Stimulated activated CD4-positive, alpha-beta T cell treated with anti-CD3 and anti-CD28 coated beads, Interleukin-1b, Interleukin-23, amount 100 ng/mL, for 1 hour (primary cell): ENCODE measurements around the gene HYDIN.

Experiments
- DNase-seq, 2 donors: peaks; one replicate each; pipeline ENCODE4 v3.0.0-alpha.2; 2020; ENCODE audit warnings: low read depth in 2 of 2

Gene HYDIN

DNA sequence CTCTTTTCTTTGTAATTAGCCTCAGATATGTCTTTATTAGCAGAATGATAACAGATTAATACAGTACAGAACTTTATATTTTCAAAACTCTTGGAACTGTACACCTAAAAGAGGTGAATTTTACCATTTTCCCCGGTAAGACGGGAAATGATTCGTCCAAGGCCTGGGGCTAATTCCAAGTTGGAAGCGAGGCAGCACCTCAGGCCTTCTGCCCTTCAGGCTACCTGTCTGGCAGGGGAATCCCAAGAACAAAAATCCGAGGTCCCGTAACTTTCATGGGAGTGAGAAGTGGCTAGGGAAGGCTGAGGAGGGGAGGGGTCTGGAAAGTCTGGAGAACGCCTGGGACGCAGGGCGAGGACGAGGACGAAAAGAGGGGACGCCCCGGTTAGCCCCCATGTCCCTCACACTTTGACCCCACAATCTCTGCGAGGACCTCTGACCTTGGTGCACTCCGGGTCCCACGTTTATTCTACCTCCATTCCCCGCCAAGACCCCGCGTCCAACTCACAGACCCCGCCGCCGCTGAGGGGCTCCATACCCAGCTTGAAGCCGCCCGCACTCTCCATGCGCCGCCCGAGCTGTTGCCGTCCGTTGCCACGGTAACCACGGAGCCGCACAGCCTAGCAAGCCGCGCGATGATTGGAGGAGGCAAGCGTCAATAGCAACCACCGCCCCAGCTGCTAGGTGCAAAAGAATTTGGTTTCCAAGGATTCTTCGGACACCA is at the start of gene HYDIN:
HYDIN (minus strand) TSS at position 601 of the 724 bp plus-strand sequence. CDS start 43,827 bp downstream, outside the sequence.
- DNase-seq = no peak

DNA sequence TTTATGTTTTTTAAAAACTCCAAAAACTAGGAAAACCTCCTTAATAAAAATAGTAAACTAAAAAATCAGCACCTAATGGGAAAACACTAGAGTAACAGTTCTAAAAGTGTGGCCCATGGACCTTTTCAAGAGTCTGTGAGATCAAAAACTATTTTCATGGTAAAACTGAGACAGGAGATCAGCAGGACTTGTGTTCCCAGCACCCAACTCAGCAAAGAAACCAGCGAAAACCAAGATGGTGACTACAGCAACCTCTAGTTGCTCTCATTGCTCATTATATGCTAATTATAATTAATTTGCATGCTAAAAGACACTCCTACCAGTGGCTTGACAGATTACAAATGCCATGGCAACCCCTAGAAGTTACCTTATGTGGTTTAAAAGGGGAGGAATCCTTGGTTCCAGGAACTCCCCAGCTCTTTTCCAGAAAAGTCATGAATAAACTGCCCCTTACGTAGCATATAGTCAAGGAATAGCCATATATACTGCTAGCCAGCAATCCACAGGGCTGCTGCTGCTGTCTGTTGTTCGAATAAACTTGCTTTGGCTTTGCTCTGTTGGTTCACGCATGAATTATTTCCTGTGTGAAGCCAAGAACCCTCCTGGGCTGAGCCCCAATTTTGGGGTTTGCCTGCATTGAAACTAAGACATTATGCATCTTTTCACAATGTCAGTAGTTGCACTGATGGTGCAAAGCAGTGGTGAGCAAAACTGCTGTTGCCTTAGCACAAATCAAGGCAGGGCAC is 46.2 kb upstream of the HYDIN start:
- no peak for DNase-seq

DNA sequence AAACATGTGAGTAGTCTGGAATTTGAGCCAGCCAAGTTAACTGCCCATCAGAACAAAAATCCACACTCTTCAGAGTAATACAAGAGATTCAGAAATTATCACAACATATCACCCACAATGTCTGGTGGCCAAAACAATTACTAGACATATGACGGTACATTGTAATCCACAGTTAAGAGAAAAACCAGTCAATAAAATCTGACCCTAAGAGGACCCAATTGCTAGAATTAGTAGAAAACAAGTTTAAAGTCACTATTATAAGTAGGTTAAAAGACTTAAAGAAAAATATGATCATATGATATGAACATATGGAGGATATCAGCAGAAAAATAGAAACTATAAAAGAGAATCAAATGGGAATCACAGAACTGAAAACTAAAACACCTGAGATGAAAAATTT is 42.9 kb upstream of the HYDIN start:
- no peak for DNase-seq

DNA sequence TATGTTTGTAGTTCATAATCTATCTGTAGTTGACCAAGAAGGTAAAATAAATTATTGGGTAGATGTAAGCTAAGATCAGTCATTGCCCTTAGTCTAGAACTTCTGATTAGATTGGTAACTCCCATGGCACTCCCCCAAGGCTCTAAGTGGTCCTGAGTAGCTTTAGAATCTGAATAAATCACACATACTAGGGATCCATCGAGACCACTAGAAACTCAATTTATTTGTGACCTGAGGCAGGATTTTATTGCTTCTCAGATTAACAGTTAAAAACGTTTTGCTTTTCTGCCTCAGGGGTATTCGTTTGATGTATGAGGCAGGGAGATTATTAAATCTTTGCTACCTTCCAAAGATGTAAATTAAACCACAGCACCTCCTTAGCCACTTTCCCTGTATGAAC is 33.8 kb upstream of the HYDIN start:
- no peak for DNase-seq

DNA sequence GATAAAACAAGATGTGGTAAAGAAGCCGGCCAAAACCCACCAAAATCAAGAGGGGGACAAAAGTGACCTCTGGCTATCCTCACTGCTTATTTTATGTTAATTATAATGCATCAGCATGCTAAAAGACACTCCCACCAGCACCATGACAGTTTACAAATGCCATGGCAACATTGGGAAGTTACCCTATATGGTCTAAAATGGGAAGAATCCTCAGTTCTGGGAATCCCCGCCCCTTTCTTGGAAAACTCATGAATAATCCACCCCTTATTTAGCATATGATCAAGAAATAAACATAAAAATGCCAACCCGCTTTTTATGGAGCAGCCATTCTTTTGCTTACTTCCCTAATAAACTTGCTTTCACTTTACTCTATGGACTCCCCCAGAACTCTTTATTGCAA is 33.1 kb upstream of the HYDIN start:
- no peak for DNase-seq

DNA sequence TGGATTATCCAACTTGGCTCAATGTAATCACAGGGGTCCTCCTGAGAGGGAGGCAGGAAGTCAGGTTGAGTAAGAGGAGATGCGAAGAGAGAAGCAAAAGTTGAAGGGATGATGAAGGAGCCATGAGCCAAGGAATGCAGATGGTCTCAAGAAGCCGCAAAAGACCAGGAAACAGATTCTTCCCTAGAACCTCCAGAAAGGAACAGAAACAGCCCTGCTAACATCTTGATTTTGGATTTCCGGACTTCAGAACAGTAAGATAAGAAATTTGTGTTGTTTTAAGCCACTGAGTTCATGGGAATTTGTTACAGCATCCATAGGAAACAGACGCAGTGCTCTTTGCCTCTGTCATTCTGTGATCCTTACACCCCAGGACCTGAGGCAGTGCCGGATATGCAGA is 31.9 kb upstream of the HYDIN start:
- DNase-seq = no peak

DNA sequence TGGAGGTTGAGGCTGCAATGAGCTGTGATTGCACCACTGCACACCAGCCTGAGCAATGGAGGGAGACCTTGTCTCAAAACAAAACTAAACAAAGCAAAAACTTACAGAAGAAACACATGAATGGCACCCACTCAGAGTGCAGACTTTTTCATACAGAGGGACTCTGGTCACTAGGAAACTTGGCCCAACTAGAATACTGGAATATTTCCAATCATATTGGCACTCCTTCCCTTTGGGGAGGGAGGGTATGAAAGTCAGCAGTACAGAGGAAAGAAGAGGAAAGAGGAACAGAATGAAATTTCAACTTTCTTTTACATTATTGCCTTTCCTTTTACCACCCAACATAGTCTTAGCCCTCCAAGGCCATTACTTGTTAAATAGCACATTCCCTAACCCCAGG is 30.5 kb upstream of the HYDIN start:
- DNase-seq = no peak

DNA sequence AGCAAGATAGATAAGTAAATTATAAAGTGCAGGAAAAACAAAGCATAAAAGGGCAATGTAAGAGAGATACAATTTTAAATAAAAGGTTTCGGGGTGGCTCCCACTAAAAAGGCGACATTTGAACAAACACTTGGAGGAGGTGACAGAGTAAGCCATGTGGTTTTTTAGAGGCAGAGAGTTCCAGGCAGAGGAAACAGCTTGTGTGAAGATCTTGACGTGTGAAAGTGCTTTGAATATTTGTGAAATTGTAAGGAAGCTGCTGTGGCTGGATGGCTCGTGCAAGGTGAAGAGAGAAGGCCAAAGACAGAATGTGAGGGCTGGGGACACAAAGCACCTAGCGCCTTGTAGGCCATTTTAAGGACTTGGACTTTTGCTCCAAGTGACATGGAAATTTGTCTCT is 28.6 kb upstream of the HYDIN start:
- no peak for DNase-seq

DNA sequence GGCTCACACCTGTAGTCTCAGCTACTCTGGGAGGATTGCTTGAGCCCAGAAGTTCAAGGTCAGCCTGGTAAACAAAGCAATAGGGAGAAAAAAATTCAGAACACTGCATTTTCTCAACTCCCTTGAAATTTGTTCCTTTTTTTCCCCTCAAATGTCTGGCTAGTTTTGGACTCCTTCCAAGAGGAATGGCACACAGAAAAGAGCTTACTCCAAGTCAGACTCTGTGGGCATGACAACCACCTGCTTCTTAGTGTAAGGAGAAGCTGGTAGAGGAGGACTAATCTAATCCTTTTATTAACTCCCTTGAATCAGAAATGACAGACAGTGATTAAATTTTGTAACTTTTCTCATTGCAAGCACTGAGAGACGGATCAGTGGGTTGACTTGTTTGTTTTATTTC is 27.9 kb upstream of the HYDIN start:
- no peak for DNase-seq

DNA sequence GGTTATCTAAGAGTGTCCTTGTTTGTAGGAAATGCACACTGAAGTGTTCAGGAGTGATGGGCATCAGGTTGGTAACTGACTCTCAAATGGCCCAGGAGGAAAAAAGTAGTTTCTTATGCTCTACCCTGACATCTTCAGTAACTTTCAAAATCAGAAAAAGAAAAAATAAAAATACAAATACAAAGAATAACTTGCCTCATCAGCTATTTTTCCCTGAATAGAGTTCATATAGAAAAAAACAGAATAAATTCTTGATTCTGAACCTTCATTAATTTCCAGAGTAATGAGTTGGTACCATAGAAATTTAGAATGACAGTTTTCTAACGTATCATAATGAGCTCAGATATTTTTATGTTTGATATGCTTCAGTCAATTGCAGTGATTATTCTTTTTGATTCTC is 27.2 kb upstream of the HYDIN start:
- no peak for DNase-seq

DNA sequence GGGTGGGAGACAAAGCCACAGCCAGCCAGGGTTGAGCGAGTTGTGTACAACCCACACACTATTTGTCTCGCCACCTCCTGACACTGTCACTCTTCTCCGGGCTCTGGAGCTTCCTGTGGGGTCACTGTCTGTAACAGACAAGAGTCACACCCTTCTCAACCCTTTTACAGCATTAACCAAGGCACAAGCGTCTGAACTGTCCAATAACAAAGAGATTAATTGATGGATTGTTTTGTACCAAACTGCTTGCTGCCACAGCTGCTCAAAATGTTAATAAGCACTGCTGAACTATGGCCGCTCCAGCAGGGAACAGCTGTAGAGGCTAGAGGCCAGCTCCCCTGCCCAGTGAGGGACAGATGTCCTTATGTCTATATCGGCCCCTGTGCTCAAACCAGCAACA is 25.2 kb upstream of the HYDIN start:
- no peak for DNase-seq

DNA sequence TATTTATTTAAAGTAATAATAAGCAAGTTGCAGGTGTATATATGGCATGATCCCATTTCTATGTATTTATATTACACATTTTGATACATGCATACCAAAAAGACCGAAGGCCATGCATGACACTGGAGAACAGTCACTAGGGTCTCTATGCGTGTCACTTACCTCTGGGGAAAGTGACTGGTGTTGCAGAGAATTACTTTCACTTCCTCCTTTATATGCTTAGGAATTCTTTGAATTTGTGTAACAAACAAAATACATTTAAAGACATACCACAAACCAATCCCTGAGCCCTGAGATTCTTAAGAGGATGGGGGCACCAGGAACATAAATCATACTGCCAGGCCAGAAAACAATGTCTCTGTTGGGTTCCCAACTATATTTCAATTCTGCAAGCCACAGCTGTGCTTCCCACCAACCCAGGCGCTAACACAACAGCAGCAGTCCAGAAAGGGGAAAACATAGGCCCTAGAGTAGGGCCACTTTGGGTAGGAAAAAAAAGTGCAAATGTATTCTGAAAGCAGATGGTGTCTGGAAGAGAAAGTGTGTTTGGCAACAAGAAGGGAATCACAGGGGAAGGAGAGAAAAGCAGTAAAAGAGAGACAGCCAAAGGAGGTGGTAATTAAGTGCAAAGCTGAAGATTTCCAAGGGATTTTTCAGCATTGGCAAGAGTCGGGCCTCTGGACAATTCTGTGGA is 24.5 kb upstream of the HYDIN start:
- no peak for DNase-seq

DNA sequence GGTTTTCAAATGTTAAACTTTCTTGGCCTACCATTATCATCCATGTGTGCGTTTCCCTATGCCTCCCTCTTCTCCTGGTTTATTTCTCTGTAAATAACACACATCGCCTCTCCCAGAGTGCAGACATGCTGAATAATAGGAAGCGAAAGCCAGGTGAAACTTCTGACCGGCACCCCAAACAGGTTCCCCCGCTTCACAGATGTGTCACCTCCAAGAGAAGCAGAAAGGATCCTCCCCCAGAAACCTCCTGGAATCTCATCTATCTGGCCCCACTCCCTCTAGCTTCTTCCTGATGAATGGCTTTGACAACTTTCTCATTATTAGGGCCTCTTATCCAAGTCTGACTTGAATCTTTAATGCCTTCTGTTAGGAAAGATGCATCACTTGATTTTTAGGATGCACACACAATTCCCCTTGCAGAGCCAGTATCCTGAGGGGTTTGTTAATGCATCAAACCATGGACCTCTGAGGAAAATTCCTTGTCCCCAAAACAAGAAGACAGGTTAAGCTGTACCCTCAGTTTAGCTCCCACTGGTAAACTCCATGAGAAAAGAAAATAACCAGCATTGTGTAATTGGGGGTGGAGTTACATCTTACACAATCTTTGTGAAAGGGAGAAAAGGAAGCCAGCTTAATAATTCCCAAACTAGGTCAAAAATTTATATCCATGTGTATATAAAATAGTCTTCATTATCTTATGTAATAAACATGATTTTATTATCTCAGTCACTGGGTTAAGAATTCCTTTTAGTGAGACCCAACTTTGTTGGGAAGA is 20.1 kb upstream of the HYDIN start:
- DNase-seq = no peak

DNA sequence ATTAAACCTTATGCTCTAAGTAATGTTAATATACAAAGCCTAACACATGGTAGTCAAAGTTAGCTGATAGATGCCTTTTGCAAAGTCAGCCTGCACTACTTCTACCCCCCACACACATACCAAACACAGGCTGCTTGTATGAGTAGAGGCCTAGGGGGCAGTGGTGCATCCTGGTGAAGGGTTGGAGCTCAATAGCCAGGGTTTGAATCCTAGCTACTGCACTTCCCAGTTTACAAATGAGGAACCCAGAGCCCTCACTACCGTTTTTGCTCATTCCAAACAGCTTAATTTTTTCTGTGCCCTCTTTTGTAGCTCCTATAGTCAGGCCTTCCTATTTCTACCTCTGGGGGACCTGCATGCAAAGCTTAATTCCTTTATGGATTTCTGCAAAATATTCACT is 18.9 kb upstream of the HYDIN start:
- no peak for DNase-seq

DNA sequence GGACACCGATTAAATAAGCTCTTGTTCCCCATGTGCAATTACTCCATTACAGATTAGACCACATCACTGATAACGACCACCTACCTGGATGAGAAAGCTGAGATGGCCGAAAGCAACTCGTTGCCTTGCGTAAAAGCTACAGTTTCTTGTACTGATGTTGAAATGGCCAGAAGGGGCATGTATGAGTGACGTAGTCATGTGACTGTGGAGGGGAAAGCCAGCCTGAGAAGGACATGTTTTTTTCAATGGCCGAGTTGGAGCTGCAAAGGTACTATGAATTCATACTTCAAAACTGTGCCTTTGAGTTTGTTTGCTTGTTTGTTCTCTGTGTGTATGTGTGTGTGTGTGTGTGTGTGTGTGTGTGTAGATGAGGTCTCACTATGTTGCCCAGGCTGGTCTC is 17.0 kb upstream of the HYDIN start:
- DNase-seq = no peak

DNA sequence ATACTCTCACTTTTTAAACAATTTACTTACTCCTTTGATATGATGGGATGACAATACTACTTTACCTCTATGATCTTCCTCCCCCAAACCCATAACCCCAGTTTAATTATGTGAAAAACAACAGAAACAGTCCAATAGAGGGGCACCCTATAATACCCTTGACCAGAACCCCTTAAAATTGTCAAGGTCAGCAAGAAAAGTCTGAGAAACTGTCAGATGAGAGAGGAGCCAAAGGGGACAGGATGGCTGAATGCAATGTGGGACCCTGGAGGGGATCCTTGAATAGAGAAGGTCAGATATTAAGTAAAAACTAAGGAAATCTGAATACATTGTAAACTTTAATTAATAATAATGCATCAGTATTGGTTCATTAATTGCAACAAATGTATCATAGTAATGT is 15.8 kb upstream of the HYDIN start:
- no peak for DNase-seq

DNA sequence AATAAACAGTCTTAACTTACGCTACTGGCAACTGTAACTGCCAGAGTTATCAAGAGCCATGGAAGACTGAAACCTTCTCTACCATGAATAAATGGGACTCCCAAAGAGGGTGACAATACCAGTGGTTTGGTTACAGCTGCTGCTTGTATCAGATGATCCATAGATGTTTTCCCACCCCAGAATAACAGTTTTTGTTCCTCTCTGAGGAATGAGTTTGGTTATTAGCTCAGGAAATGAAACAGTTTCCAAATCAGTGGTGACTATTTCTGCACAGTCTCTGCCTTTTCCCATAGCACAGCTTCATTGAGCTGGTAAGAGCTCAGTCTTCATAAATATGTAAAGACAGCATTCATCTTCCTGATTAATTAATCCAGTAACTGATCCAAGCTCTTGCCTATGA is 14.0 kb upstream of the HYDIN start:
- DNase-seq = no peak

DNA sequence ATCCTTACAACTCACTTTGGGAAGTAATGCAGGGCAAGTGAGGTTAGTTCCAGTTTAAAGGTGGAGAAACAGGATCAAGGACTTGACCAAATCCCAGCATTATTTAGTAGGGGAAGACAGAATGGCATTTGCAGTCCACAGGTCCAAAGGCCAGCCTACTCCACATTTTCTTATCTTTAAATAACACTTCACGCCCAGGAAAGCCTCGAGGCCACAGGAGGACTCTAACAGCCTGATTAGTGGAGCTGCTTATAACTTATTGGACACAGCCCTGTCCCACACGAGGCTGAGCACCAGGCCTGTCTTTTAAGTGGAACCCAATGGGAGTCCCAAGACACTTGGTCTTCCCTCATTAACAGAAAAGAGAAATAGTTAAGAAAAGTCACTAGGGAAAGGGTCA is 12.1 kb upstream of the HYDIN start:
- no peak for DNase-seq

DNA sequence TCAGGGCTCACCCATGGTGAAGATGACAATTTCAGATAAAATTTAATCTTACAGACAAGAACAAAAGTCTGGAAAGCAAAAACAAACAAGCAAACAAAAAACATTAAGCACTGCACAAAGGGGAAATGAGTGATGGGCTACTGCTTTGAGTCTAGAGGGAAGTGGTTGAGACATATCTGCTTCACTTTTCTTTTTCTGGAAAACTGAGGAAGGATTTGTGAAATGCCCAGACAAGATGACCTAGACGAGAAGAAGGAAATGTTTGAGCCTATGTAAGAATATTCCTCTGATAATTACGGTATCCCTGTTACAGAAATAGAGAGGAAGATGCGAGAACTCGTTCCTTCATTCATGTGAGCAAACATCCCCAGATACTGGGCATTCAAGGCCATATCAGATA is 11.5 kb upstream of the HYDIN start:
- no peak for DNase-seq

DNA sequence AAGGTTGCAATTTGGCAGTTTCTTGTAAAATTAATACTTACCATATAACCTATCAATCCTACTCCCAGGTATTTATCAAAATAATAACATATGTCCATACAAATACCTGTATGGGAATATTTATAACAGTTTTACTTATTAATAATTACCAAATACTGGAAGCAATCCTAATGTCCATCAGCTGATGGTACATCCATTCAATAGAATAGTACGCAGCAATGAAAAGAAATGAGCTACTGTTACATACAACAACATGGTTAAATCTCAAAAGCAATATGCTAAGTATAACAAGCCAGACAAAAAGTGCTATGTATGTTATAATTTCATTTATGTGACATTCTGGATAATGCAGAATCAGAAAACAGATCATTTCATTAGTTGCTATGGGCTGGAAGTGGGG is 1.2 kb downstream of the HYDIN start:
- no peak for DNase-seq

DNA sequence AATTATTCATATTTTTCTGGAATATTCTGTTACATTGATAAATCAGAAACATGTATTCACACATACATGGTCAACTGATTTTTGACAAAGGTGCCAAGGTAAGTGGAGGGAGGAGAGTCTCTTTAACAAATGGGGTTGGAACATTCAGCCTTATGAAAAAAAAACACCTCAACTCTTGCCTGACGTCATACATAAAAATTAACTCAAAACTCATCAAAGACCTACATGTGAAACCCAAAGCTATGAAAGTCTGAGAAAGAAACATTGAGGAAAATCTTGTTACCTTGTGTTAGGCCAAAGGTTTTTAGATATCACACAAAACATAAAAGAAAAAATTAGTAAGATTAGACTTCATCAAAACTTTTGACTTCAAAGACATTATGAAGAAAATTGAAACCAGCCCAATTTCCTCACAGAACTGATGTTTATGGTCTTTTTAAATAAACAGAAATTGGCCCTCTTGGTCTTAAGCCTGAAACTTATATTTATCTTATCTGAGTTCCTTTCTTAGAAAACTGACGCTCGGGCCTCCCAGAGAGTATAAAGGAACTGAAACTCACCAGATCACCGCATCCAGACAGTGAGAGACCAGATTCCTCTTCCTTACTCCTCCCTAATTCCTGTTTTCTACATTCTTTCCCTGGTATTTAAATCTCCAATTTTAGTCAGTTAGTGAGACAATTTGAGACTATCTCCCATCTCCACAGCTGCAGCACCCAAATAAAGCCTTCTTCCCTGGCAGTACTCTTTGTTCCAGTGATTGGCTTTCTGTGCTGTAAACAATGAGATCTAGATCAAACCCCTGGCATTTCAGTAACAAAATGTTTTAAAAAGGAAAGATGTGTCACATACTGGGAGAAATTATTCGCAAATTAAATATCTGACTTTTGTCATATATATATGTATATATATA is 4.0 kb downstream of the HYDIN start:
- no peak for DNase-seq
